MM.1S (cell line): ENCODE results near the gene MLLT10.

Experiments used
- DNase-seq: peaks from one replicate; pipeline ENCODE4 v3.0.0-alpha.2; 2015
- H2AFZ ChIP-seq: fragments of 300-600 bp; sonication (generic); 2 replicates; pipeline ENCODE4 v1.6.0; 2016; ENCODE audit warnings: antibody characterized with exemption, low read length
- H3F3A ChIP-seq: fragments of 300-600 bp; sonication (generic); 2 replicates; pipeline ENCODE4 v1.6.1; 2016; ENCODE audit warnings: mild to moderate bottlenecking, antibody characterized with exemption, low read length, moderate library complexity, mixed read lengths; ENCODE audit not compliant: insufficient read depth
- H3K27ac ChIP-seq: fragments of 300-600 bp; sonication (generic); 2 replicates; pipeline ENCODE4 v1.5.1; 2016; ENCODE audit warnings: mild to moderate bottlenecking, low read length
- H3K27me3 ChIP-seq: fragments of 300-600 bp; sonication (generic); replicated peaks from 2 replicates; pipeline ENCODE4 v1.6.0; 2016; ENCODE audit warnings: low read length; ENCODE audit not compliant: insufficient read depth
- H3K36me3 ChIP-seq: fragments of 300-600 bp; sonication (generic); replicated peaks from 2 replicates; pipeline ENCODE4 v1.6.1; 2016; ENCODE audit warnings: mild to moderate bottlenecking, low read length, mixed read lengths; ENCODE audit not compliant: insufficient read depth
- H3K4me1 ChIP-seq: fragments of 300-600 bp; sonication (generic); 2 replicates; pipeline ENCODE4 v1.6.1; 2016; ENCODE audit warnings: low read length, mixed read lengths
- H3K4me2 ChIP-seq: fragments of 300-600 bp; sonication (generic); 2 replicates; pipeline ENCODE4 v1.6.0; 2016; ENCODE audit warnings: low read depth, low read length
- H3K4me3 ChIP-seq: fragments of 300-600 bp; sonication (generic); 2 replicates; pipeline ENCODE4 v1.5.1; 2016; ENCODE audit warnings: low read length, mixed read lengths
- H3K79me2 ChIP-seq: fragments of 300-600 bp; sonication (generic); 2 replicates; pipeline ENCODE4 v1.6.1; 2016; ENCODE audit warnings: mixed run types, low read length, mixed read lengths
- H3K9ac ChIP-seq: fragments of 300-600 bp; sonication (generic); 2 replicates; pipeline ENCODE4 v1.6.1; 2016; ENCODE audit warnings: low read length, mixed read lengths
- H3K9me2 ChIP-seq: fragments of 300-600 bp; sonication (generic); replicated peaks from 2 replicates; pipeline ENCODE4 v1.6.1; 2016; ENCODE audit warnings: mild to moderate bottlenecking, low read length, mixed read lengths; ENCODE audit not compliant: insufficient read depth
- H3K9me3 ChIP-seq: fragments of 300-600 bp; sonication (generic); replicated peaks from 2 replicates; pipeline ENCODE4 v1.6.1; 2016; ENCODE audit warnings: mild to moderate bottlenecking, low read length, mixed read lengths; ENCODE audit not compliant: insufficient read depth
- H4K20me1 ChIP-seq: fragments of 300-600 bp; sonication (generic); 2 replicates; pipeline ENCODE4 v1.6.1; 2016; ENCODE audit warnings: mild to moderate bottlenecking, low read length, moderate library complexity, mixed read lengths; ENCODE audit not compliant: insufficient read depth
- EZH2 ChIP-seq: fragments of 300-600 bp; sonication (generic); optimal IDR thresholded peaks from 2 replicates; pipeline ENCODE3; 2017; ENCODE audit warnings: low read depth, mild to moderate bottlenecking, antibody characterized with exemption, low read length, mixed read lengths
- EZH2phosphoT487 ChIP-seq: fragments of 300-600 bp; sonication (generic); IDR thresholded peaks from 2 replicates; pipeline ENCODE4 v1.6.1; 2018; ENCODE audit warnings: antibody characterized with exemption, low read length
- TF ChIP-seq, protein P1 (sequence below): fragments of 300-600 bp; sonication (generic); IDR thresholded peaks from 2 replicates; pipeline ENCODE4 v1.5.1; 2016; ENCODE audit warnings: antibody characterized with exemption, low read length, mixed read lengths

The MLLT10 gene

DNA sequence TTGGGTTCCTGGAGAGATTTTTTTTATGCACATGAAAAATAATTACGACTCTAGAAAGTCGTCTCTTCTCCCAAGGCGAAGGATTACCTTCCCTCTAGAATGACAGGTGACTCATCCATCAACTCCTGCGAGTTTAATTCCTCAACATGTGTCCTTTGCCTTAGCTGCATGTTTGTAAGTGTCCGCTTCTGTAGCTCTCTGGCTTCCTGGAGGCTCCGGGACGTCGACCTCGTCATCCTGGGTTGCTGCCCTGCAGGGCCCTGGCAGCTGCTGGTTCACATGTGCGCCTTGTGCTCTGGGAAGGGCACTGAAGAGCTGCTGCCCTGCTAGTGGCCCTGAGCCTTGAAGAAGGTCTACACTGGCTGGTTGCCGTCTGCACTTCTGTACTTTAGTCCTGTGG is 210.2 kb downstream of the MLLT10 start:
- TF ChIP-seq, protein P1, sequence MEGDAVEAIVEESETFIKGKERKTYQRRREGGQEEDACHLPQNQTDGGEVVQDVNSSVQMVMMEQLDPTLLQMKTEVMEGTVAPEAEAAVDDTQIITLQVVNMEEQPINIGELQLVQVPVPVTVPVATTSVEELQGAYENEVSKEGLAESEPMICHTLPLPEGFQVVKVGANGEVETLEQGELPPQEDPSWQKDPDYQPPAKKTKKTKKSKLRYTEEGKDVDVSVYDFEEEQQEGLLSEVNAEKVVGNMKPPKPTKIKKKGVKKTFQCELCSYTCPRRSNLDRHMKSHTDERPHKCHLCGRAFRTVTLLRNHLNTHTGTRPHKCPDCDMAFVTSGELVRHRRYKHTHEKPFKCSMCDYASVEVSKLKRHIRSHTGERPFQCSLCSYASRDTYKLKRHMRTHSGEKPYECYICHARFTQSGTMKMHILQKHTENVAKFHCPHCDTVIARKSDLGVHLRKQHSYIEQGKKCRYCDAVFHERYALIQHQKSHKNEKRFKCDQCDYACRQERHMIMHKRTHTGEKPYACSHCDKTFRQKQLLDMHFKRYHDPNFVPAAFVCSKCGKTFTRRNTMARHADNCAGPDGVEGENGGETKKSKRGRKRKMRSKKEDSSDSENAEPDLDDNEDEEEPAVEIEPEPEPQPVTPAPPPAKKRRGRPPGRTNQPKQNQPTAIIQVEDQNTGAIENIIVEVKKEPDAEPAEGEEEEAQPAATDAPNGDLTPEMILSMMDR = no peak
- TF ChIP-seq EZH2phosphoT487 = no peak
- no peak for TF ChIP-seq EZH2
- no peaks in the 10 kb centered on the region for H3K79me2 ChIP-seq
- H2AFZ ChIP-seq = no peak overlapping the region
- peaks cover 18% of the 10 kb centered on the region for H3K4me1 ChIP-seq
- DNase-seq = no peak
- H3K36me3 ChIP-seq = peaks cover 4% of the 10 kb centered on the region; the same call in 1 of the 2 replicates
- no peak overlapping the region for H3K27ac ChIP-seq
- no peak overlapping the region for H3K4me3 ChIP-seq
- H3K4me2 ChIP-seq = no peak overlapping the region
- no peak overlapping the region for H3K9ac ChIP-seq
- H4K20me1 ChIP-seq = no peaks in the 10 kb centered on the region
- no peaks in the 10 kb centered on the region for H3K9me3 ChIP-seq
- 0 out of 2 replicates have a peak, but pooled peaks cover 14% of the 10 kb centered on the region for H3F3A ChIP-seq
- H3K27me3 ChIP-seq = no peaks in the 10 kb centered on the region
- H3K9me2 ChIP-seq = no peaks in the 10 kb centered on the region

DNA sequence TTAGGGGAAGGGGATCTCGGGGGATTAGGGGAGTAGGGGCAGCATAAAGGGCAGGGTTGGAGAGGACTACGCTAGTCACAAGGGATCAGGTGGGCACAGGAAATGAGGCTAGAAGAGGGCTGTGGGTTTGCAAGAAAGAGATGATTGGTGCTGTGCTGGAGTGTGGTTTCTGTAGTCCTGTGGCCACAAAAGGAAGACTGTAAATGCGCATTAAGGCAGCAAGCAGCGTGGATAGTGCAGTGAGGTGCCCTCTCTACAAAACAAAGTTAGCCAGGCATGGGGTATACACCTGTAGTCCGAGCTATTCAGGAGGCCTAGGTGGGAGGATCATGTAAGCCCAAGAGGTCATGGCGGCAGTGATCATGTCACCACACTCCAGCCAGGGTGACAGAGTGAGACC is 212.1 kb downstream of the MLLT10 start:
- Histone ChIP-seq H3K9me2 (no peaks in the 10 kb centered on the region), H3K9me3 (no peaks in the 10 kb centered on the region), H3K36me3 (no peaks in the 10 kb centered on the region; the same call in 1 of the 2 replicates), H3K27me3 (no peaks in the 10 kb centered on the region), H3K4me3 (no peak overlapping the region), H4K20me1 (no peaks in the 10 kb centered on the region), H3K79me2 (no peaks in the 10 kb centered on the region), H3K9ac (no peak overlapping the region), H3F3A (0 out of 2 replicates have a peak, but pooled peaks cover 6% of the 10 kb centered on the region), H3K4me1 (peaks cover 10% of the 10 kb centered on the region), H2AFZ (no peak overlapping the region), H3K27ac (no peak overlapping the region), H3K4me2 (no peak overlapping the region)
- DNase-seq = no peak
- TF ChIP-seq, protein P1 = no peak
- TF ChIP-seq EZH2phosphoT487 (no peak), EZH2 (no peak)

DNA sequence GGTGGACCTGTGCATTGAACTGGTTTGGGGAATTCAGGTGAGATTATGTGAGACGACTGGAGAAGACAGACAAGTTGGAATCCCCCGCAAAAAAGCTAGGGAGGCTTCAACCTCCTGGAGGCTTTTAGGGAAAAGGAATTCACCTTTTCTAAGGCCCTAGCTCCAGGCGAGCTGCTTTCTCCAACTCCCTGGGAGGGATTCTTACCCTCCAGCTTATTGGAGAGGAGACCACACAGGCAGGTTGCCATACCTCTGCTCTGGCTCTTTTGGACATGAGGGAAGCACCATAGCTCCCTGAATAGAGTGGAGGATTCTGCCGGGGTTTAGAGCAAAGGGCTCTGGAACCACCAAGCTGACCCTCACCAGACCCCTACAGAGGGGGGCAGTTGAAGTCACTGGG is 213.8 kb downstream of the MLLT10 start:
- Histone ChIP-seq H3K4me2 (no peak overlapping the region), H3K27me3 (no peaks in the 10 kb centered on the region), H3K9me2 (no peaks in the 10 kb centered on the region), H3K9ac (no peak overlapping the region), H3K79me2 (no peaks in the 10 kb centered on the region), H2AFZ (no peak overlapping the region), H3K4me3 (no peak overlapping the region), H3F3A (no peaks in the 10 kb centered on the region), H3K36me3 (no peaks in the 10 kb centered on the region; the same call in 1 of the 2 replicates), H3K9me3 (no peaks in the 10 kb centered on the region), H4K20me1 (no peaks in the 10 kb centered on the region), H3K4me1 (no peaks in the 10 kb centered on the region), H3K27ac (no peak overlapping the region)
- TF ChIP-seq, protein P1 = no peak
- no peak for TF ChIP-seq EZH2
- no peak for DNase-seq
